ENCODE data around the gene SLC24A3.

The SLC24A3 gene

GRCh38 chr20:19506021-19506420, 293.6 kb downstream of the SLC24A3 start:
- DNase-seq (ENCODE audit: low spot score) = no peak

DNA sequence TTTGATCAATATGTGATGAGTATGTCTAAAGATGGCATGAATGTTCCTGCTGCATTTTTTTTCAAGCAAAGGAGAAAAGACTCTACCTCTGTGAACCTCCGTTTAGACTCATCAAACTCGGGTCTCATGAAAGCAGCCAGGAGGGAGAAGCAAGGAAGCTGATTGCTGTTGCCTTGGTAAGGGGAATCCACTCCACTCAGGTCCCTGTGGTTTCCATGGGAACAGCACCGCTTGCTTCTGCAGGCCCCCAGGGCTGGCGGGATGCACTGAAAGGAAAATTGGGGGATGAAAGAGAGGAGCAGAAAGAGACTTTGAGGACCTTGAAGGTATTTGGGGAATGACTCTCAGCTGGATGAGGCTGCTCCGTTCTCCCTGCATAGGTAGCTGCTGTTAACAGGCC, 296.0 kb downstream of the SLC24A3 start:
- DNase-seq (ENCODE audit: low spot score) = no peak

DNA sequence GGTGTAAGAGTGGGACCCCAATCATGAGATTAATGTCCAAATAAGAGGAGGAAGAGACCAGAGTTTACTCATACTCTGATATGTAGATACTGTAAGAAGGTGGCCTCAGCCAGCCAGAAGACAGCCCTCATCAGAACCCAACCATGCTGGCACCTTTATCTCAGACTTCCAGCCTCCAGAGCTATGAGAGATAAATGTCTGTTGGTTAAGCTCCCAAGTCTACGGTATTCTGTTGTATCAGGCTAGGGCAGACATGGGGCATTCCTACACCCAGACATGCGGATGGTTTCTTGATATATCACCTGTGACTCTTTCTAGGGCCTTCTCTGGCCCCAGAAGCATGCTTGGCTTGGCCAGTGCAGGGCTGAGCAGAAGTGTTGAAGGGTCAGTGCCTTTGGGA, 298.2 kb downstream of the SLC24A3 start:
- DNase-seq (ENCODE audit: low spot score) = no peak

DNA sequence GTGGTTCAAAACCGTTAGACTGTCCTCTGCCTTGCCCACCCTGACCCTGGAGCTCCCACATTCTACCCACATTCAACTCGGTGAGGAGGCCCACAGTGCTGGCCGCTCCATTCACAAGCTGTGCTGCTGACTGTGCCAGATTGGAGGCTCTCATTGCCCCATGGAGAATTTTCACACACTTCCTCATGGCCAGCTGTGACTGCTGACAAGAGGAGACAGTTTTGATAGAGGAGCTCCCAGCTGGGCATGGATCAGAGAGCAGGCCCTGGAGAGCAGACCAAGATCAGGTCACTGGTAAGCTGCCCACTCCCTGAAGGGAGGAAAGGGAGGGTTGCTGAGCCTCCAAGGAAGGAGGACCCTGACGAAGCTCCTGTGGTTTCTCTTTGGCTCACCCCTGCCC, 299.5 kb downstream of the SLC24A3 start:
- DNase-seq (ENCODE audit: low spot score) = no peak

GRCh38 chr20:19512886-19513677, 300.6 kb downstream of the SLC24A3 start:
- no peak for DNase-seq (ENCODE audit: low spot score)

GRCh38 chr20:19515074-19515473, 302.6 kb downstream of the SLC24A3 start:
- no peak for DNase-seq (ENCODE audit: low spot score)

- DNase-seq (ENCODE audit: low spot score) = no peak
Measured at GRCh38 chr20:19519466-19519865, 307.0 kb downstream of the SLC24A3 start.

DNA sequence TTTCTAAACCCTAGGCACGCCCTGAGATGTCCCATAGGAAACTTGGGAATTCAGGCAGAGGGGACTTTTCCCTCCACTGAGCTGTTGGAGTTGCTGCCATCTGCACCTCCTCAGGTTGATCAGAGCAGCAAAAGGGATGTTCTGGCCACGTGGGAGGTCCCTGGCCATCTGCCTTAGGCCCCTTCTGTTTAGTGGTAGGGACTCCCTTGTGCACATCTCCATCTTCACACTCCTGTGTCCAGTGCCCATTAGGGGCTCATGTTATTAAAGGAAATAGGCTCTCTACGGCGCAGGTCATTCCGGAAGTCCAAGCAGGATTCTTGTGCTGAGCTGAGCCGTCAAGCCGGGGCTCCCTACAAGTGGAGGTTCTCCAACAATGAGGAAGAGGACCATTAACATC, 307.8 kb downstream of the SLC24A3 start:
- DNase-seq (ENCODE audit: low spot score) = no peak

DNA sequence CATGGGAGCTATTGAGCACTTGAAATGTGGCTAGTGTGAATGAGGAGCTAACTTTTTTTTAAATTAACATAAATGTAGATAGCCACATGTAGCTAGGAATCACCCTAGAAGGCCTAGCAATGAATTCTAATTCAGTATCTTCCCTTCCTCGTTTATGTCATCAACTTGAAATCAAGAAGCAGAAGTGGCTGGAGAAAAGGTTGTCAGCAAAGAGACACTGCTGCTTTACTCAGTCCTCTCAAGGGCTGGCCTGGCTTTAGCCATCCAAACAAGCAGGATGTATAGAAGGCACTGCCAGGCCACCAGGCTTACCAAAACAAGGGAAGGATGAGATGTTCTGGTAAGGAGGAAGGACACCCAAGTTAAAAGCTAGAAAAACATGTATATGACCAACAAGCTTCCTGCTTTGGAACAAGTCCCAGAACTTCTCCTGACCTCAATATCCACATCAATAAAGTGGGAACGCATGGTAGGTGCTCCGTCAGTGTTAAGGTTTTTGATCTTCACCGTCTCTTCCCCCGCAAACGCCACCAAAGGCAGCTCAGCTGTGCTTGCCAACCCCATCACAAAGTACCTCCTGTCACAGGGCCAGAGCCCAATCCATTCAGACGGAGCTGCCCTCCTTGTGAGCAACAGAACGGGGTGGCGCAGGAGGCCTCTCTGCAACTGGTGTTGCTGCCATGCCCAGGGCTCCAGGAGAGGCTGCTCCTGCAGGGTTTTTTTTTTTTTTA, 309.8 kb downstream of the SLC24A3 start:
- DNase-seq (ENCODE audit: low spot score) = no peak

DNA sequence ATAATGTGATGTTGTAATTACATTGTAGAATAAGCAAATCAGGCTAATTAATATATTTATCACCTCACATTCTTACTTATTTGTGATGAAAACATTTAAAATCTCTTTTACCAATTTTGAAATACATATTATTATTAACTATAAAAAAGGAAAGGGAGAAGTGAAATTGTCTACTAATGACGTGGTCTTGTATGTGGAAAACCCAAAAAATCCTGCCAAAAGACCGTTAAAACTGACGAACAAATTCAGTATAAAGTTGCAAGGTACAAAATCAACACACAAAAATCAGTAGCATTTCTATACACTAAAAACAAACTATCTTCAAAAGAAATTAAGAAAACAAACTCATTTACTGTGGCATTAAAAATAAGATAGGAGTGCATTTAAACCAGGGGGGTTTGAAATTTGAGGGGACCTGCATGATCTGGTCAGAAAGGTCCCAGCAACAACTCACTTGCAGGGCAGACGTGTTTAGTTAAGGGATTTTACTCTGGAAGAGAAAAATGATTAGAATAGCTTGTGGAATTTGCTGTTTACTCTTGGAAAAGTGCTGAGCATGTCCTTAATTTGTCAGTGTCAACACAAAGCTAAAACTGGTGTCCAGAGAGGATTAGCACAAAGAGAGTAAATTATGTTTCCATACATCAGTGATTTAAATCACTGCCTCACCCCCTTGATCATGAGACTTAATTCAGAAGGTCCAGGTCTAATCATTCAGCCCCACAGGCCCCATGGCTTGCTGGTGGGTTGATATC, 310.6 kb downstream of the SLC24A3 start:
- DNase-seq (ENCODE audit: low spot score) = no peak

DNA sequence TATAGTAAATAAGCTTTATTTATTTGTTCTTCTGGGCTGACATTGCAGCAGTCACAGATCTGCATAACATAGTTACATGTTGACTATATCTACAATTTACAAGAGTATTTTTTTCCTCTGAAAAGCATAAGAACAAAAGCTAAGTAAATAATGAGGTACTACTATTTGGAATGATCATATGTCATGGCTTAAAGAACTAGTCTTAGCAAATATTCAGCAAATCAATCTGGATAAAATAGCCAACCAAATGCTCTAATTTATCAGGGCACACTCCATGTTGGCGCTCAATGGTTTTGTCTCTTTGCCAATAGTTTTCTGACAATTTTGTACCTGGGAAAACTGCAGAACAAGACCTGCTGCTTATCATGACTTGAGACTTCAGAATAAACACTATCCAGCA, 312.2 kb downstream of the SLC24A3 start:
- DNase-seq (ENCODE audit: low spot score) = no peak

GRCh38 chr20:19527509-19527908, 315.1 kb downstream of the SLC24A3 start:
- DNase-seq (ENCODE audit: low spot score) = no peak

DNA sequence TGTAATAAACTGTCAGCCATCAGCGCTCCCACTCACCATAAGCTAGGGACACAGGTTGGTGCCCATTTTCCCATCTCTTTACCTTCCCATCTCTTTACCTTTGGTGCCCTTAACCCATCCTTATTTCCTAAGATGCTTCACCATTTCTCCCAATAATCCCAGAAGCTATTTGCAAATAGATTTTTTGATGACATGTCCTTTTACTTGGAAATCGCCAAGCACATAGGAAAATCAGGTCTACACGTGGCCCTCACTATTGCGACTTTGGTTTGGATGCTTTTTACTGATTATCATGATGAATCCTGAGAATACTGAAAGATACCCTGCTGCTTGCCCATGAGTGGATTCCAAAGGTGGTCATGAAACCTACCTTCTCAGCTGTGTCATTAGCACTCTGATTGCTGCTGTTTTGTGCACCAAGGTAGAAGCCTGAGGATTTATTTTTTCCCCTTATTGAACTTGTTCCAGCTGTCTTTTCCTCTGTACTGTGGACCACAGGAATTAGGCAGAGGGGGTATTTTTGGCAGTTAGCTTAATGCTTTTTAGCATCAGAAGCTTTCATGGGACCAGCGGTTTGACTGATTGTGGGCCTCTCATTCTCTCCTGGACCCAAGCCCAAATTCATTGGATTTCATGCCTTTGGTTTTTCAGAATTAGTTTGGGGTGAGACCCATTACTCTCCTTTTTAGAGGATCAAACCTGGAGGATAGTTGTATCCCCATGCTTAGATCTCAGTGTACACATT, 316.0 kb downstream of the SLC24A3 start:
- DNase-seq (ENCODE audit: low spot score) = no peak

DNA sequence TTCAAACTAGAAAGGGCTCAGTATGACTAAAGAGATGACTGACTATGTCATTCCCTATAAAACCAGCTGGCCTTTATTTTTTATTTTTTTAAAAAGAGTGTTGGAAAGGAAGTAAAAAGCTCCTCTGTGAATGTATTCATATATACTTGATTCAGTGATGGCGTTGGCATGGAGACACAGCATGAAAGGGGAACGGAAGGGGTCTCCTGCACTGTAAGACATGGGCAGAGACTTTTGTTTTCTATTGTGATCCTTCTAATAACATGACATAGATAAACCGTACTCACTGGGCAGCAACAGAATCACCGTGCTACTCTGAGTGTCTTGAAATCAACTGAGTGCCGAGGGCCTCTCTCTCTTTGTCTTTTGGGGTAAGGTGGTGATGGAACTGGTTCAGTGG, 317.6 kb downstream of the SLC24A3 start:
- no peak for DNase-seq (ENCODE audit: low spot score)

GRCh38 chr20:19531446-19531845, 319.0 kb downstream of the SLC24A3 start:
- DNase-seq (ENCODE audit: low spot score) = no peak

DNA sequence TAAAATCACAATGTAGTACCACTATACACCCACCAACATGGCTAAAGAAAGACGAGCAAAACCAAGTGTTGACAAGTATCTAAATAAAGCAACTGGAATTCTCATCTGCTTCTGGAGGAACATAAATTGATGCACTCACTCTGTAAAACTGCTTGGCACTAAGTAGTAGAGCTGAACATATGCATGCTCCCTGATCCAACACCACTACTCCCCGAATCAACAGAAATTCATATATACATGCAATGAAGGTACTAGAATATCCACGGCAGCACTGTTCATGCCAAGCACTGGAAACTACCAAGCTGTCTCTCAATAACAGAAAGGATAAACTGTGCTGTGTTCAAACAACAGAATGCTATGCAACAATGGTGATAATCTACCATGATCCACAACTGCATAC, 326.1 kb downstream of the SLC24A3 start:
- no peak for DNase-seq (ENCODE audit: low spot score)

GRCh38 chr20:19539191-19539590, 326.7 kb downstream of the SLC24A3 start:
- DNase-seq (ENCODE audit: low spot score) = no peak

DNA sequence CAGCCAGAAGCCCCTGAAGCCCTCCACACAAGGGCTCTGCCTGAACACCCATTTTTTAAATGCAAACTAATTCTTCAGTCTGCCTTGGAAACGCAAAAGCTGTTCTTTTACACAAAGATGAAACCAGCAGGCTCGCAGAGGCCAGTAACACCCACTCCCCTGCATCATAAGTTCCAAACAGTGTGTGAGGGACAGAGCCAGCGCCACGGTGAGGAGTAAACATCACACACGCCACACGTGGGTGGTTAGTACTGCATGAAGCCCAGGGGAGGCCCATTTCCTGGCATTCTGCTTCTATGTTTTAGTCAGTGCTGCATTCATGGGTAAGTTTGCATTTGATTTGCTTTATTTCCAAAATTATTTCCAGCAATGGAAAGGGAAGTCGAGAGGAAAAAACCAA, 327.9 kb downstream of the SLC24A3 start:
- DNase-seq (ENCODE audit: low spot score) = peak; percentile 42

DNA sequence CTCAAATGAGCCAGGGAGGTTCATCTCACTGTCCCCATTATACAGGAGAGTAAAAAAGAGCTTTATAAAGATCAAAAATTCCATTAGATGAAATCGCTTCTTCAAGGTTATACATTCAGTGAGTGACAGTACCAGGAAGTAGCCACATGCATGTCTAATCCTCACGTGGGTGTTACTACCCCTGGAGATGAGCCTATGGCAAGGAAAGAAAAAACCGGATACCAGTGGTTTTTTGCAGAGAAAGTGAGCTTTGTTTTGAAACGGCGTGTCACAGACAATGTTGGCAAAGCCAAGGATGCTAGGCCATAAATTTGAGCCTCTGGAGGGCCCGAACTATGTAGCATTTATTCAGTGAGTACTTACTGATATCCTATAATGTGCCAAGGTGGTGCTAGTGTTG, 330.7 kb downstream of the SLC24A3 start:
- DNase-seq (ENCODE audit: low spot score) = no peak

DNA sequence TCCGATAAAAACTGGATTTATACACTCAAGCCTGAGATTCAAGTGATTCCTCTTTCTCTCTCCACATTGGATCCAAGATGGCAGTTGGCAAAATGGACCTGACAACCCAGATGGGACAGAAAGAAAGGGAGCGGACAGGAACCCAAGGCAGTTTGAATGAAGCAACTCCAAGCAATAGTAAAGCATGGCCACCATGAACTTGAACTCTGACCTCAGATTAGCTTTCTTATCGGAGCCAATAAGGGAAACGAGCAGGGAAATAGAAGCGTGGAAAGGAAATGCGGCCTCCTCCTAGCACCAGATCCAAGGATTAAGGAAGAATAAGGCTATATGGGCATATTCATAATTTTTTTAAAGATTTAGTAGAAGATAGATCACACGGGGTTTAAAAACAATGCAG, 332.2 kb downstream of the SLC24A3 start:
- no peak for DNase-seq (ENCODE audit: low spot score)

DNA sequence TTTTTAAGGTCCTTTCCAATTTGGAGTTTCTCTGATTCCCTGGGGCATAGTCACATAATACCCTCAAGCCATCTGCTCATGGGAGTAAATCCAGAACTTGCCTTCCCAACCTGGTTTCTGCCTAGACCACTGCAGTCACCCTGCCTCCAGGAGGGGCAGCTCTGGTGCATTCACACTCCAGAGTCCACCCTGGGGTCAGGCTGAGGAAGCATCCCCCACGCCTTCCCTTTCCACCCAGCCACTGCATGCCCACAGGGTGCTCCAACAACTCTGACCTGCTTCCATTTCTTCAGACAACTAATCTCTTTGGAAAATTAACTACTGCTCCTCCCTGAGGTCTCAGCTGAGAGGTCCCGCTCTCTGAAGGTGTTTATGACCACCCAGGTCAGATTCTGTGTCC, 334.2 kb downstream of the SLC24A3 start:
- no peak for DNase-seq (ENCODE audit: low spot score)

- DNase-seq (ENCODE audit: low spot score) = no peak
Measured at GRCh38 chr20:19547547-19547946, 335.1 kb downstream of the SLC24A3 start.
